ENCODE measurements around the gene SLC12A5.

The SLC12A5 gene

DNA sequence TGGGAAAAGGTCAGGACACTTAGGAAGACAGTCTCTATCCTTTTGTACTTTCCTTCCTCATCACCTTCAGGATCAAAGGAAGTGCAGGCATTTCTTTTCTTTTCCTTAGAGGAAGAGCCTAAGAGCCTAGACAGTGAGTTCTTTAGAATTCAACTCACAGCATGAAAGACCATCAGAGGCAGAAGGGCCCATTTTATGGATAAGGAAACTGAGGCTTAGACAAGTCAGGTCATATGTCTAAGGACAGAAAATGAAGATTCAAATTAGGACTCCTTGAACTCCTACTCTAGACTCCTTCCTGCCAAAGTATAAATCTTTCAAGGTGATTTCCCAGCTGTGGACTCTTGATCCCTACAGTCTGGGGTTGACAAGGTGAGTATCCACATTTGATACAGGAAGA, 20.8 kb downstream of the SLC12A5 start:
- TF ChIP-seq, protein P1, sequence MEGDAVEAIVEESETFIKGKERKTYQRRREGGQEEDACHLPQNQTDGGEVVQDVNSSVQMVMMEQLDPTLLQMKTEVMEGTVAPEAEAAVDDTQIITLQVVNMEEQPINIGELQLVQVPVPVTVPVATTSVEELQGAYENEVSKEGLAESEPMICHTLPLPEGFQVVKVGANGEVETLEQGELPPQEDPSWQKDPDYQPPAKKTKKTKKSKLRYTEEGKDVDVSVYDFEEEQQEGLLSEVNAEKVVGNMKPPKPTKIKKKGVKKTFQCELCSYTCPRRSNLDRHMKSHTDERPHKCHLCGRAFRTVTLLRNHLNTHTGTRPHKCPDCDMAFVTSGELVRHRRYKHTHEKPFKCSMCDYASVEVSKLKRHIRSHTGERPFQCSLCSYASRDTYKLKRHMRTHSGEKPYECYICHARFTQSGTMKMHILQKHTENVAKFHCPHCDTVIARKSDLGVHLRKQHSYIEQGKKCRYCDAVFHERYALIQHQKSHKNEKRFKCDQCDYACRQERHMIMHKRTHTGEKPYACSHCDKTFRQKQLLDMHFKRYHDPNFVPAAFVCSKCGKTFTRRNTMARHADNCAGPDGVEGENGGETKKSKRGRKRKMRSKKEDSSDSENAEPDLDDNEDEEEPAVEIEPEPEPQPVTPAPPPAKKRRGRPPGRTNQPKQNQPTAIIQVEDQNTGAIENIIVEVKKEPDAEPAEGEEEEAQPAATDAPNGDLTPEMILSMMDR (conservative IDR thresholded peaks at IDR 0.05) = no peak
- no peak overlapping the region for H3K27ac ChIP-seq

DNA sequence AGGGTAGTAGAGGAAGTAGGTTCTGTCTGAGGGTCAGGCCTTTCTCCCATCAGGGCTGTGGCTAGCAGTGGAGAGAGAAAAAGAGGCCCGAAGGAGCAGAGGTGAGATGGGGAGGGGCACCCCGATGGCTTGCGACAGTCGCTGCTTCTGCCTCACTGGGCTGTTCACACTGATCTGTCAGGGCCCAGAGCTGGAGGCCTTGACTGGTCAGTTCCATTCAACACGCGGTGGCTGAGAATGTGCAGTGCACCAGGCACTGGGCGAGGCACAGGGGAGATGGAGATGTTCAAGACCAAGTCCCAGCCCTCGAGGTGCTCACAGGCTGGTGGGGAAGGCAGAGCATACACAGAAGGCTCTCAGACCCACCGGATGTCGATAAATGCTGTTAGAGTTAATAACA, 21.4 kb downstream of the SLC12A5 start:
- TF ChIP-seq, protein P1 (conservative IDR thresholded peaks at IDR 0.05) = no peak
- no peak overlapping the region for H3K27ac ChIP-seq

DNA sequence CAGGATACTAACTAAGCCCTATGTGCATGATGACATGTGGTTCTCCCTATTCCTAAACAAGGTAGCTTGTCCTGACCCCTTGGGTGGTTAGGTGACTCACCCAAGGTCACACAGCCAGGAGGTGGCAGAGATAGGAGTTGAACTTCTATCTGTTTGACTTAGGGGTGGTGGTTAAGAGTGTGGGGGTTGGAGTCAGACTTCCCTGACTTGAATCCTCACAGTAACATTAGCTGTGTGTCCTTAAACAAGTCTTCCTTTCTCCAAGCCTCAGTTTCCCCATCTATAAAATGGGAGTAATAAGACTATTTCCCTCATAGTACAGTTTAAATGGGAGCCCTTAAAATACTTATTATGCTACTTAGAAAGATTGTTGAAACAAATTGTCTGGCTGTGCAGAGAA, 21.9 kb downstream of the SLC12A5 start:
- H3K27ac ChIP-seq = no peak overlapping the region
- TF ChIP-seq, protein P1 (conservative IDR thresholded peaks at IDR 0.05) = no peak

DNA sequence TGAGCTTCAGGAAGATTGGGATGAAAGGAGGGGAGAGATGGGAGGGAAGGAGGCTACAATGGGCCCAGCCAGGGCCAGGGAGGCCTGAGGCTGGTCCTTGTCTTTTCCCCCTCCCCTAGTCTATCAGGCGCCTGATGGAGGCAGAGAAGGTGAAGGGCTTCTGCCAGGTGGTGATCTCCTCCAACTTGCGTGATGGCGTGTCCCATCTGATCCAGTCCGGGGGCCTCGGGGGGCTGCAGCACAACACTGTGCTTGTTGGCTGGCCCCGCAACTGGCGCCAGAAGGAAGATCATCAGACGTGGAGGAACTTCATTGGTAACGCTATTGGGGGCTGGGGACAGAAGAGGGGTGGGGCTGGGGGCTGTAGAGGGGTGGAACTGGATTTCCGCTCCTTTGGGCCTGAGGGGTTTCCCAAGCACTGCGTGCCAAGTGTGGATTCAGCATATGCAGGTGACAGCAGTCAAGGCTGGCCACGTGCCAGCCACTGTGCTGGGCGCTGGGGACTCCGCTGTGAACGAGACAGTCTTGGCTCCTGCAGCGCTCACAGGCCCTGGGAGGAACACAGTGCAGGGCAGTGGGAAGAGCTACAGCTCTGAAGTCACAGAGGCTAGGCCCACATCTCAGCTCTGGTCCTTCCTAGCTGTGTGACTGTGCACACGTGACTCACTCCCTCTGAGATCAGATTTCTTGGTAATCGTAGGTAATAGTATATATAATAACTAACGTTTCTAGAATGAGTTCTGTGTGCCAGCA, 22.7 kb downstream of the SLC12A5 start:
- TF ChIP-seq, protein P1 (conservative IDR thresholded peaks at IDR 0.05) = no peak
- no peak overlapping the region for H3K27ac ChIP-seq

DNA sequence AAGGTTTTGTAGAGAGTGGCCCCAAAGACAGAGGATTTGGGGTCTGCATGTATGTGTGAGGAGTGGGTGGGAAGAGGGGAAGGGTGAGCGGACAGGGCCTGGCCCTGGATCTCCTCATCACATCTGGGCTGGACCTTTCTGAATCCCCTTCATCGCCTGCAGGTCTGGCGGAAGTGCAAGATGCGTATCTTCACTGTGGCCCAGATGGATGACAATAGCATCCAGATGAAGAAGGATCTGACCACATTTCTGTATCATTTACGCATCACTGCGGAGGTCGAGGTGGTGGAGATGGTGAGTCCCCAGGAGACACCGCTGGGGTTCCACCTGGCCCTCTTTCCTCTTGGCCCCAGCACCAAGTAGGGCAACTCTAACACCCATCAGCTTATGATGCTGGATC, 24.4 kb downstream of the SLC12A5 start:
- H3K27ac ChIP-seq = no peak overlapping the region
- TF ChIP-seq, protein P1 (conservative IDR thresholded peaks at IDR 0.05) = no peak

DNA sequence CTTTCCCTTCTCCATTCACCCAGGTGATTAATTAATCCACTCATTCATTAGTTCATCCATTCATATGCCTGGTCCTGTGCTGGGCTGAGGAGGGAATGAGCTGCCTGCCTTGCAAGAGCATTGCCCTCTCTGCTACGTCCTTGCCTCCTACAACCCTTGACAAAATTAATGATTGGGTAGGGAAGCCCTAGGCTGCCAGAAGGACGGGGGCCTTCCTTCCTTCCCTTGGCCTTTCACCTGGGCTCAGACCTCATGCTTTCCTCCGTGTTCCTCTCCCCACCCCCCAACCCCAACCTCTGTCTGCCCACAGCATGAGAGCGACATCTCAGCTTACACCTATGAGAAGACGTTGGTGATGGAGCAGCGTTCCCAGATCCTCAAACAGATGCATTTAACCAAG, 25.6 kb downstream of the SLC12A5 start:
- TF ChIP-seq, protein P1 (conservative IDR thresholded peaks at IDR 0.05) = no peak
- H3K27ac ChIP-seq = no peak overlapping the region

DNA sequence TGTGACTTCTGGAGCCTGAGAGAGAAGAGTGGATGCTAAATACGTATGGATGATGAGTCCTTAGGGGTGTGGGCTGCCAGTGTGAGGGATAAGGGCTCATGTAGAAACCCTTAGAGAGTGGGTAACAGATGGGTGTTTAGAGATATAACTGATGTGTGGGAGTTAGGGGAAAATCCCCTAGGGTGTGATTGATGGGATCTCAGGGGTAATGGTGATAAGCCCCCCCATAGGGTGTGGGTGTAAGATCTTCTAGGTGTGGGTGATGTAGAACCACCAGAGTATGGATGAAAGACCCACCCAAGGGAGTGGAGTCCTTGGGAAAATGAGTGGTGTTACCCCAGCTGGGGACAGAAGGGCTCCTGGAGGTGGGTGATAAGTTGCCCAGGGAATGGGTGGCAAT, 26.3 kb downstream of the SLC12A5 start:
- no peak overlapping the region for H3K27ac ChIP-seq
- TF ChIP-seq, protein P1 (conservative IDR thresholded peaks at IDR 0.05) = no peak
